ENCODE measurements around the gene APOB. TPM values are rescaled to one million over a fixed set of nuclear protein-coding genes. Genes with fewer than 3 reads are reported as not detected.

The APOB gene
- total RNA-seq, 1 donor from 2014 or later, result 0.13 TPM

GRCh38 chr2:20961858-20962257 is 82.0 kb downstream of the APOB start:
- Mint-ChIP-seq H3K36me3 (no peaks in the 10 kb centered on the region), H3K9me3 (no peaks in the 10 kb centered on the region), H3K27ac (no peak overlapping the region), H3K4me3 (no peak overlapping the region), H3K4me1 (peaks cover 2% of the 10 kb centered on the region), H3K27me3 (ENCODE audit: low read depth) (peaks cover 66% of the 10 kb centered on the region)
- no peak for TF ChIP-seq CTCF (IDR thresholded peaks at IDR 0.05; ENCODE audit: unreplicated experiment)
- no peak for DNase-seq (ENCODE audit: low spot score in 2 of 2, unreplicated experiment in 2 of 2)

DNA sequence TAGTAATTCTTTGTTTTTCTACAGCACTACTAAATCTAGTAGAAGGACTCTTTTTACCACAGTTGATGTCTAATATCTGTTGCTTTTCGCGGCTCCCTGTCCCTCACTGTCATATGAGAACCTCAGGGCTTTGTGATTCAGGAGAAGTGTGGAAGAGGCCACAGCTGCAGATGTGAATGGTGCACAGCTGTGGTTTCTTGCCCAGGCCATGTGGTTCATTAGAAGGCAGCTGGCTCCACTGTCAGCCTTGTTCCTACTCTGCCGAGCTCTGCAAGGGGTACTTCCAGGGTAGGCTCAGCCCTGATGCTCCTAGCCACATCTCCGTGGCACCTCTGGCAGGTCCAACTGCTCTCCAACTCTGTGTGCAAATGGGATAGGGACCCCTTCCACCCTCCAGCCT is 83.9 kb downstream of the APOB start:
- no peak overlapping the region for H3K27ac Mint-ChIP-seq
- no peak for TF ChIP-seq CTCF (IDR thresholded peaks at IDR 0.05; ENCODE audit: unreplicated experiment)

GRCh38 chr2:20959252-20959651 is 84.6 kb downstream of the APOB start:
- DNase-seq (ENCODE audit: low spot score in 2 of 2, unreplicated experiment in 2 of 2), result no peak
- H3K27ac Mint-ChIP-seq, result no peak overlapping the region
- H3K4me1 Mint-ChIP-seq, result no peaks in the 10 kb centered on the region
- no peaks in the 10 kb centered on the region for H3K36me3 Mint-ChIP-seq
- no peak overlapping the region for H3K4me3 Mint-ChIP-seq
- no peaks in the 10 kb centered on the region for H3K9me3 Mint-ChIP-seq
- peaks cover 42% of the 10 kb centered on the region for H3K27me3 Mint-ChIP-seq (ENCODE audit: low read depth)
- TF ChIP-seq CTCF (IDR thresholded peaks at IDR 0.05; ENCODE audit: unreplicated experiment), result no peak

More for the DNA sequence above, 83.9 kb downstream of the APOB start:
- Mint-ChIP-seq H3K9me3 (no peaks in the 10 kb centered on the region), H3K4me3 (no peak overlapping the region), H3K36me3 (no peaks in the 10 kb centered on the region), H3K27me3 (ENCODE audit: low read depth) (peaks cover 47% of the 10 kb centered on the region), H3K4me1 (no peaks in the 10 kb centered on the region)
- DNase-seq (ENCODE audit: low spot score in 2 of 2, unreplicated experiment in 2 of 2), result no peak

DNA sequence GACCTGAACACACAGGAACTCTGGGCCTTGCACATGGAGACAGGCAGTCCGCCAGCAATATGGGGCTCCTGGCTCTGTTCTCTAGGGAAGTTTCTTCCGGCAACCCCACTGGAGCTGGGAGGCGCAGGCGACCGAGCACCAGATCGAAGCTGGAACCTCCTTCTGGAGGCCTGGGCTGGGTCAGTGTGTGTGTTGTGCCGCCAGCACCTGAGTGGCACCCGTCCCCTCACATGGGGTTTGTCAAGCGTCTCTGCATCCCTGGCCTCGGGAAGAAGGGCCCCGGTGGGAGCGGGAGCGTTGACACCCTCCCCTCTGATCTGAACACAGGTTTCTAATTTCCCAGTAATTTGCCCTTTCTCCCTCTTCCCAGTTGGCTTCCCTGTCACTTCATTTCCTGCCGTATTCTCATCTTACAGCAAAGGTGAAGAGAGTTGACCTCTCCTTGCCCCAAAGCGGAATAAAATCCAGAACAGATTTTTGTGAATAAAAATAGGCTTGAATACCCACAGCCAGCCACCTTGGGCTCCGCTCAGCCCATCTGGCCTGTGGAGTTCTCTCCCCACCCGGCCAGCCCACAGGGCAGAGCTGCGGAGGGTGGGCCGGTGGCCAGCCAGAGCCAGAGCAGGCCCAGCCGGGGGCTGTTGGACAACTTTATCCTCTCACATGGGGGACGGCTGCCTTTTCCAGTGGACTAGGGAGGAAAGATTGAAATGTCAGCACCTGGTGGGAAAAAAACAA is 85.9 kb downstream of the APOB start:
- Mint-ChIP-seq H3K9me3 (no peaks in the 10 kb centered on the region), H3K4me1 (no peaks in the 10 kb centered on the region), H3K27ac (no peak overlapping the region), H3K4me3 (no peak overlapping the region), H3K36me3 (no peaks in the 10 kb centered on the region), H3K27me3 (ENCODE audit: low read depth) (peaks cover 38% of the 10 kb centered on the region)
- no peak for DNase-seq (ENCODE audit: low spot score in 2 of 2, unreplicated experiment in 2 of 2)
- no peak for TF ChIP-seq CTCF (IDR thresholded peaks at IDR 0.05; ENCODE audit: unreplicated experiment)

DNA sequence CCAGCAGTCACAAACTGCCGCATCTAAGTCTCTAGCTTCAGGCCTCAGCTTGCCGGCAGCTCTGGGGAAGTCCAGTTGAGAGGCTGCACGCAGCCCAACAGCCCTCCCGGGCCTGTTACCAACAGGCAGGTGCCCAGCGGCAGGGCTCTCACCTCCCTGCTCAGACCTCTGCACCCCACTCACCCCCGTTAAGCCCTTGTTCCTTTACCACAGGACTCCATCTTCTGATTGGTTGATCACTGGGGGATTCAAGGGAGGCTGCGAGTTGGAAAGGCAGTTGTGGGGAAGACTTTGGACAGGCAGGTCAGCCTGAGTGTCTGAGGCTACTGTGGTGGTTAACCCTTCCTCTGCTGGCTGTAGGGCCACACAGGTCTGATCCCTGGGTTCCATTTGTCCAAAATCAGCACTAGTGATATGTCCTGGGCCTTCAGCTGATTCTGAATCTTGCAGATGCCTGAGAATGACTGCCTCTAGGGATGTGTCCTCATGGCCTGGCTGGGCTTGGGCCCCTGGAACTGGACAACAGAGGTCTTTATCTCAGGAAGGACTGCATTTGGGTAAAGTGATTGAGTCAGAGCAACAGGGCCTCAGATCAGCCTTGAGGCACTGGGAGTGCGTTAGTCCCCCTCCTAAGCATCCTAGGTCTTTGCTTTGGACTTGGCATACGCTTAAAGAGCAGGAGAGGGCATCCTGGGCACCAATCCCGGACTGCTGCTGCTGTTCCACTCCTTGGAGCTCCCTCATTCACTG is 88.4 kb downstream of the APOB start:
- no peak overlapping the region for H3K27ac Mint-ChIP-seq
- no peaks in the 10 kb centered on the region for H3K4me1 Mint-ChIP-seq
- H3K9me3 Mint-ChIP-seq, result no peaks in the 10 kb centered on the region
- peaks cover 17% of the 10 kb centered on the region for H3K27me3 Mint-ChIP-seq (ENCODE audit: low read depth)
- DNase-seq (ENCODE audit: low spot score in 2 of 2, unreplicated experiment in 2 of 2), result no peak
- H3K4me3 Mint-ChIP-seq, result no peak overlapping the region
- no peak for TF ChIP-seq CTCF (IDR thresholded peaks at IDR 0.05; ENCODE audit: unreplicated experiment)
- no peaks in the 10 kb centered on the region for H3K36me3 Mint-ChIP-seq
